ENCODE measurements around the gene POR. TPM values are rescaled to one million over a fixed set of nuclear protein-coding genes. Genes with fewer than 3 reads are reported as not detected.

The POR gene
- total RNA-seq, 2 experiments from 2014 or later: 52.0 to 57.6 TPM

DNA sequence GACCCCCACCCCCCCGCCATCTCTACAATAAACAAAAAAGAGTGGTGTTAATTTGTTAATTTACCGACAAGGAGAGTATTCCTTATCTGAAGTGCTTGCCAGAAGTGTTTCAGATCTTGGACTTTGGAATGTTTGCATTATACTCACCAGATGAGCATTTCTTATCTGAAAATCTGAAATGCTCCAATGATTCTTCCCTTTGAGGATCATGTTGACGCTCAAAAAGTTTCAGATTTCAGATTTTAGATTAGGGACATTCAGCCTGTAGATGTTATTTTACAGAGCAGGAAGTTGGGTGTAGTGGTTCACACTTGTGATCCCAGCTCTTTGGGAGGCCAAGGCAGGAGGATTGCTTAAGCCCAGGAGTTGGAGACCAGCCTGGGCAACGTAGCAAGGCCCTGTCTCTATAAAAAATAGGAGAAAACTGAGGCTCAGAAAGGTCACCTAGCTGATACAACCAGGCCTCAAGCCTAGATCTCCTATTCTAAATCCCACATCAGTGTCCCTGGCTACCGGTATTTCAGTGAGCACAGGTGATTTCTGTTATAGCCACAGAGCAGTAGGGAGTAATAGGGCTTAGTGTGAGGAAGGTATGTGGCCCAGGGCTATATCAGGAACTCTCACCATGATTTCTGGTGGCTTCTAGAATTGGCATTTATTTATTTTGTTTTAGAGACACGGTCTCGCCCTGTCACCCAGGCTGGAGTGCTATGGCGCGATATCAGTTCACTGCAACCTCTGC is 44.0 kb downstream of the POR start:
- ATAC-seq: no peak

DNA sequence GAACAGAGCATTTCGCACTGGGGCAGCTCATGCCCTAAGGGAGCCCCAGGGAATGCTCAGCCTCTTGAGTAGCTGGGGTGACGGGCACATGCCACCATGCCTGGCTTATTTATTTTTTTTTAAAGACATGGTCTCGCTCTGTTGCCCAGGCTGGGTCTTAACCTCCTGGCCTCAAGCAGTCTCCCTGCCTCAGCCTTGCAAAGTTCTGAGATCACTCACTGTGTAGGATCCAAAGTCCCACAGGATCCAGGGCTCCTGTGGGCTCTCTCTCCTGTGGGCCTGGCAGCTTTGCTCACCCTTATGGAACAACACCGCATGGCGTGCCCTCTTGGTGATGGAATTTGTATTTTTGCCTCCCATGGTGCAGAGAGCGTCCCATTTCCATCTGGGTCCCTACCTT is 45.4 kb downstream of the POR start:
- CTCF ChIA-PET: interaction anchor here (1.5 kb wide), 1 partner anchor 59 kb away, joined by 3 read pairs; no protein-coding TSS in a partner anchor
- Mint-ChIP-seq H3K4me3 (no peak overlapping the region), H3K4me1 (no peaks in the 10 kb centered on the region), H3K9me3 (ENCODE audit: low read depth) (no peaks in the 10 kb centered on the region), H3K27me3 (no peaks in the 10 kb centered on the region), H3K27ac (no peak overlapping the region), H3K36me3 (peaks cover 3% of the 10 kb centered on the region)
- DNase-seq (no peak), ATAC-seq (no peak)

More for the DNA sequence above, 44.0 kb downstream of the POR start:
- no peaks in the 10 kb centered on the region for H3K27me3 Mint-ChIP-seq
- CTCF ChIA-PET: interaction anchor here (1.5 kb wide), 1 partner anchor 61 kb away, joined by 3 read pairs; no protein-coding TSS in a partner anchor
- no peak for DNase-seq
- H3K9me3 Mint-ChIP-seq (ENCODE audit: low read depth): no peaks in the 10 kb centered on the region
- no peak overlapping the region for H3K27ac Mint-ChIP-seq
- H3K36me3 Mint-ChIP-seq: peaks cover 3% of the 10 kb centered on the region
- no peaks in the 10 kb centered on the region for H3K4me1 Mint-ChIP-seq
- no peak overlapping the region for H3K4me3 Mint-ChIP-seq

DNA sequence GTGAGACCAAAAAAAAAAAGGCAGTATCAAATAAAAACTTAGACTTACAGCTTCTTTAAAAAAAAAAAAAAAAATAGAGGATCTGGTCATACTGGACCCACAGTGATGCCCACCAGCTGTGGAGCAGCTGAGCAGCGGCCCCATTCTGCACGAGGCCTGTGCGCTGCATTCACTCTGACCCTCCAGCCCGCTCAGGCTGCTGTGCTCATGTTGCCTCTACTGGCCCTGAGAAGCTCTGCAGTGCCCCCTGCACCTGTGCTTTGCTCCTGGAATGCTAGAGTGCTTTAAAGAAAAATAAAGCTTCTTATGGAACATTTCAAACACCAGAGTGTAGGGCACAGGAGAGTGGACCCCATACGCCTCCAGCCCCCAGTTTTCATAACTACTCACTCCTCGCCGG is 46.3 kb downstream of the POR start:
- no peak for DNase-seq
- no peaks in the 10 kb centered on the region for H3K27me3 Mint-ChIP-seq
- H3K9me3 Mint-ChIP-seq (ENCODE audit: low read depth): no peaks in the 10 kb centered on the region
- H3K36me3 Mint-ChIP-seq: peaks cover 3% of the 10 kb centered on the region
- CTCF ChIA-PET: no interaction called here
- no peak for ATAC-seq
- H3K4me1 Mint-ChIP-seq: no peaks in the 10 kb centered on the region
- no peak overlapping the region for H3K27ac Mint-ChIP-seq
- H3K4me3 Mint-ChIP-seq: no peak overlapping the region

DNA sequence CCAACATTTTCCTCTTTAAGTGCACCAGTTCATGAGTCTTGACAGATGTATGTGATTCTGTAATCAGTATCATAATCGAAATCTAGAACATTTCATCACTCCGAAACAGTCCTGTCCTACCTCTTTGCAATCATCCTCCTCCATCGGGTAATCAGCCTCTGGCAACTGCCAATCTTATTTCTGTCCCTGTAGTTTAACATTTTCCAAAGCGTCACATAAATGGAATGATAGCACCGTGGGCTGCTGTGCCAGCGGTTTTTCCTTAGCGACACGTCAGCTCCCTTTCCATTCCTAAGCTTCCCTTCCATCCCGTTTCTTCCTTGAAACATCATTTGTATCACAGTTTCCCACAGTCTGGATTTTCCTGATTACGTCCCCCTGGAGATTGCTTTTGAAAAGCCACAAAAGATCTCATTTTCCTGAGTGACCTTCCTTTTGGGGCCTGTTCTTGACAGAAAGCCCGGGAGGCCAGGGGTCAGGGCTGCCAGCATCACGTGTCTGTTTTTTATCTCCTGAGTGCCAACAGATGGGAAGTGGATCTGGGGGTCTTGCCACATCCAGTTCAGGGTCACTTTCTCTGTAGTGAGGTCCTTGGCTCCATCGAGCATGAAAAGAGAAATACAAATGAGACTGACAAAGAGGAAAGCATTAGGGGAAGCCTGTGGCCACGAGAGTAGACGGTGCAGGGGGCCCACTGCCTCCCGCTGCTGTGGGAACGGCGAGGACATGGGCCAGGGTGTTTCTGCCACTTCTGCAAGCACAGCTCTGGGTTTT is 47.8 kb downstream of the POR start:
- H3K27ac Mint-ChIP-seq: no peak overlapping the region
- H3K4me1 Mint-ChIP-seq: no peaks in the 10 kb centered on the region
- CTCF ChIA-PET: interaction anchor here (1.1 kb wide), 1 partner anchor 96 kb away, joined by 3 read pairs; no protein-coding TSS in a partner anchor
- DNase-seq (no peak), ATAC-seq (no peak)
- H3K27me3 Mint-ChIP-seq: no peaks in the 10 kb centered on the region
- H3K4me3 Mint-ChIP-seq: no peak overlapping the region
- peaks cover under 1% of the 10 kb centered on the region for H3K36me3 Mint-ChIP-seq
- H3K9me3 Mint-ChIP-seq (ENCODE audit: low read depth): no peaks in the 10 kb centered on the region

DNA sequence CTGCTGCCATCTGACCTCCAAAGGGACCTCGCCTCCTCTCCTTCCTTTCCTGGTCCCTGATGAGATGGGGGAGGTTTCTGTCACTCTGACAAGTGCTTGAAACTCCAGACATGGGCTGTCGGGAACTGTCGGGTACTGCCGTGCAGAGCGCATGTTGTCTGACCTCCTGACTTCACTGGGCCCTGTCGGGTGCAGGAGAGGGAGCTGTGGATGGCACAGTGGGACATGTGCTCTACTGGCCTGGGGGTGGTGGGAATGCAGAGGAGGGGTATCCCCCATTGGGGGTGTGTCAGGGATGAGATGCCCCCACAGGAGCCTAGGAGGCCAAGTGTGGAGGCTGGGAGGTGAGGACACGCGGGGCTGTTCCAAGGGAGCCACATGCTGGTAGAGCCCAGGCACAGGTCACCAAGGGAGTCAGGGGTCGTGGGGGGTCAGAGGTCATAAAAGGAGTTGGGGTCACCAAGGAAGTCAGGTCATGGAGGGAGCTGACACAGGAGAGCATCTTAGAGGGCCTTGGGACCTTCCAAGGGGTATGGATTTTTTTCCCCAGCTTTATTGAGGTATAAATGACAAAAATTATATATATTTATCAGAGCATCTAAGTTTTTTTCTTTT is 48.5 kb downstream of the POR start:
- H3K4me1 Mint-ChIP-seq: no peaks in the 10 kb centered on the region
- no peak overlapping the region for H3K4me3 Mint-ChIP-seq
- no peak overlapping the region for H3K27ac Mint-ChIP-seq

DNA sequence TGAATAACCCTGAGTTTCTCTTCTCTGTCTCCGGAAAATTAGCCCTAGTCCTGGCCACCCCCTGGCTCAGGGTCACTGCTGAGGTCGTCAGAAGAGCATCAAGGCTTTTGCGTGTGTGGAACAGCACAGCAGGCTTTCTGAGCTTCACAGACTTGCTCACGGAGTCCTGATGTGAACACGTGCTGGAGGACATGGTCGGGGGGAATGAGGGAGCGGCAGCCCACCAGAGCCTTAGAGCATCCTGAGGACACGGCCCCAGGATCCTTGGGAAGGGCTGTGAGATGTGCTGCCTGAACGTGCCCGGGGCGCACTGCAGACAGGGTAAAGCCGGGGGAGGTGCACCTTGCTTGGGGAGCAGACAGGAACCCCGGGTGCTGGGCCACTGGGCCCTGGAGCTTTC is 50.7 kb downstream of the POR start:
- DNase-seq (no peak), ATAC-seq (no peak)
- no peak overlapping the region for H3K27ac Mint-ChIP-seq
- CTCF ChIA-PET: no interaction called here
- no peak overlapping the region for H3K4me3 Mint-ChIP-seq
- no peaks in the 10 kb centered on the region for H3K9me3 Mint-ChIP-seq (ENCODE audit: low read depth)
- H3K4me1 Mint-ChIP-seq: no peaks in the 10 kb centered on the region
- H3K27me3 Mint-ChIP-seq: no peaks in the 10 kb centered on the region
- no peaks in the 10 kb centered on the region for H3K36me3 Mint-ChIP-seq

More for the DNA sequence above, 48.5 kb downstream of the POR start:
- no peaks in the 10 kb centered on the region for H3K36me3 Mint-ChIP-seq
- CTCF ChIA-PET: interaction anchor here (1.0 to 1.1 kb wide), 2 partner anchors 58 to 97 kb away, joined by 3 read pairs; no protein-coding TSS in a partner anchor
- no peaks in the 10 kb centered on the region for H3K27me3 Mint-ChIP-seq
- no peaks in the 10 kb centered on the region for H3K9me3 Mint-ChIP-seq (ENCODE audit: low read depth)
- ATAC-seq (no peak), DNase-seq (no peak)

DNA sequence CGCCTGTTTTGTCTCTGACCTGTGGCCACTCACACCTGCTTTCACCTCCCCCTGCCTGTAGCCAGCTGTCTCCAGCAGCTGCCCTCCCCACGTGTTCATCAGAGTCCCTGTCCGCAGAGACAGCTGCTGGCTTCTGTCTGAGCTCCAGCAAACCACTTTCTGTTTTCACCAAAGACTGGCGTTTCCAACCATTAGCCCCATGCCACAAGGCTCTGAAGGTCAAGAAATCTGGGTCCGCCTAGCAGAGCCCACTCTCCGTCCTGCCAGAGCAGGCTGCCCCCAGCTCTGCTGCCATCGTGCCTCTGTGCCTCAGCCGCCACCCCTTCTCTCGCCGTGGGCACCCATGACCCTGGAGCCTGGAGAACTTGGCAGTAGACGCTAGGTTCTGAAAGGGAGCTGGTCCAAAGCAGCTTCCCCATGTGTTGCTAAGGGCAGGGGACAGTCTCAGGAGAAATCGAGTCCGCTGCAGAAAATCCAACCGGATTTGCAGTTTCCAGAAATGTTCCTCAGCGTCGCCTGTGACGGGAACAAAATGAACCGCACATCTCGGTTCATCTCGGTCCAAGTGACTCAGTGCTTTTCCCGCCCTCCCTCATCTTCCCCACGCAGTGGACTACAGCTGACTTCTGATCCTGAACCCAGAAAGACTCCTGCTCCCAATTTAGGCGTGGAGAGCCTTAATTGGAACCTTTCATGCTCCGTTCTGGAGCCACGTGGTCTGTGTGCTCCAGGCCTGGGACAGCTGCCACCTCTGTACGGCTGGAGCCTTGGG is 51.4 kb downstream of the POR start:
- CTCF ChIA-PET: no interaction called here
- no peak for ATAC-seq
- Mint-ChIP-seq H3K4me1 (no peaks in the 10 kb centered on the region), H3K9me3 (ENCODE audit: low read depth) (no peaks in the 10 kb centered on the region), H3K27me3 (no peaks in the 10 kb centered on the region), H3K4me3 (no peak overlapping the region), H3K36me3 (no peaks in the 10 kb centered on the region), H3K27ac (no peak overlapping the region)
- no peak for DNase-seq

DNA sequence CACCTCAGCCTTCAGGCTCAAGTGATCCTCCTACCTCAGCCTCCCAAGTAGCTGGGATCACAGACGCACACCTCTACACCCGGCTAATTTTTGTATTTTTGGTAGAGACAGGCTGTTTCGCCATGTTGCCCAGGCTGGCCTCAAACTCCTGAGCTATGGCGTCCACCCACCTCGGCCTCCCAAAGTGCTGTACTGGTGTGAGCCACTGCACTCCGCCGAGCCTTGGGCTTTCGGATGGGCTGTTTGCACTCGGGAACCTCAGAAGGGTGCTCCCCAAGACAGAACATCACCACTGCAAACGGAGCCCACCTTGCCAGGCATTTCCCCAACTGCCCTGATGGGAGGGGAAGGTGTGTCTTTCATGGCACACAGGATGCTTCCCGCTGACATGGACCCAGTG is 52.1 kb downstream of the POR start:
- ATAC-seq: no peak
- H3K36me3 Mint-ChIP-seq: no peaks in the 10 kb centered on the region
- no peaks in the 10 kb centered on the region for H3K4me1 Mint-ChIP-seq
- H3K27me3 Mint-ChIP-seq: no peaks in the 10 kb centered on the region
- DNase-seq: no peak
- H3K4me3 Mint-ChIP-seq: no peak overlapping the region
- CTCF ChIA-PET: no interaction called here
- H3K27ac Mint-ChIP-seq: no peak overlapping the region
- H3K9me3 Mint-ChIP-seq (ENCODE audit: low read depth): no peaks in the 10 kb centered on the region

DNA sequence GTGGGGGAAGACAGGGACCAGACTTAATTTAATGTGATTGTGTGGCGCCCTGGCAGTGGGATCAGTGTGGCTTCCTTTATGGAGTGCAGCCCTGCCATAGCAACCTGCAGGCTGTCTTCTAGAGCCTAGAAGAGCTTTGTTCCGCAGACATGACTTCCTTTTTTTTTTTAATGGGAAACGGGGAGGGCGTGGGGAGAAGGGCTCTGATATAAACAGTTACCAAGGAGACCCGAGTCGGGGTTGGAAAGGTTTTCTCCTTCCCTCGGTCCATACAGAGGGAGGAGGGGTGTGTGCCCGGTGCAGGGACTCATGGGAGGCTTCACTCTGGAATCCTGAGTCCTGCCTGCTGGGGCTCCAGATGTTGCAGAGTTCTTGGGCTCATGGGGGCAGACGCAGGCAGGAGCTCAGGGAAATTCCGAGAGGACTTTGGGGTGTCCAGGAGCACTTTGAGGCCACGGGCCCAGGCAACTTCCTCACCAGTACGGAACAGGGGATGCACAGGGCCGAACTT is 52.6 kb downstream of the POR start:
- CTCF ChIA-PET: no interaction called here
- H3K9me3 Mint-ChIP-seq (ENCODE audit: low read depth): no peaks in the 10 kb centered on the region
- no peak overlapping the region for H3K4me3 Mint-ChIP-seq
- DNase-seq (no peak), ATAC-seq (no peak)
- no peak overlapping the region for H3K27ac Mint-ChIP-seq
- no peaks in the 10 kb centered on the region for H3K4me1 Mint-ChIP-seq
- H3K27me3 Mint-ChIP-seq: no peaks in the 10 kb centered on the region
- no peaks in the 10 kb centered on the region for H3K36me3 Mint-ChIP-seq

DNA sequence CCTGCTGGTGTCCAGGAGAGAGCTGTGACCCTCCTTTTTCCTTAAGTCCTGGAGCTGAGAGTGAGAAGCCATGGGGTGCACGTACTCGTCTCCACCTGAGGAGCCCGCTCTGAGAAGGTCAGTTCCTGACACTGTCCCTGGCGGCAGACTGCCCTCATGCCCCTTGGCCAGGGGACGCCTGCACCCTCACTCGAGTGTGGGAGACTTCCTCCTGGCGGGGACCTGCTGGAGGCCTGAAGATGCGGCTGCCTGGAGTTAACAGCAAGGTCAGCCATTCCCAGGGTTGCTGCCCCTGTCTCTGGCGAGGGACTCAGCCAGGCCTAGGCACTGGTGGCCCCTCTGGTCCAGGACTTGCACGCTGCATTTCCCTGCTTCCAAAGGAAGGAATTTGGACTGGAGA is 53.1 kb downstream of the POR start:
- ATAC-seq: no peak
- Mint-ChIP-seq H3K36me3 (no peaks in the 10 kb centered on the region), H3K27me3 (no peaks in the 10 kb centered on the region), H3K4me1 (no peaks in the 10 kb centered on the region), H3K27ac (no peak overlapping the region), H3K4me3 (no peak overlapping the region), H3K9me3 (ENCODE audit: low read depth) (no peaks in the 10 kb centered on the region)
- DNase-seq: no peak
- CTCF ChIA-PET: no interaction called here

DNA sequence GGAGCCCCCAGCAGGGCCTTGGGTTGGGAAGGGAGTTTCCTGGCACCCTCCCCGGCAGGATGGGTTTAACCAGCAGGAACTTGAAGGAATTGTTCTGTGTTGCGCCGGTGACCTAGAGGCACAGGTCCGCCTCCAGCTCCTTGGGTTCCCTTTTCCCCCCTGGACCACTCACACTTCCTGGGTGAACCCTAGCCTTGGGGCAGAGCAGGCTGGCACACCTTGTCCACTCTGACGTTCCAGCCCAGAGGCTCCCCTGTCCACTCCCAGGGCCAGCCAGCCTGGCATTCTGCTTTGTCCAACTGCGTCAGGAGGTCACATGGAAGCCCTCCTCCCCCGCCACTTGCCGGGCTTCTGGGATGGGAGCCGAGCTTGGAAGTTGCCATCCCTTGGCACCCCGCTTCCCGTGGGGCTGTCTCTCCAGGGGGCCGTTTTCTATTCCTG is 53.6 kb downstream of the POR start:
- Mint-ChIP-seq H3K36me3 (no peaks in the 10 kb centered on the region), H3K27me3 (no peaks in the 10 kb centered on the region), H3K9me3 (ENCODE audit: low read depth) (no peaks in the 10 kb centered on the region), H3K4me1 (no peaks in the 10 kb centered on the region), H3K27ac (no peak overlapping the region), H3K4me3 (no peak overlapping the region)
- CTCF ChIA-PET: no interaction called here
- DNase-seq (no peak), ATAC-seq (no peak)

DNA sequence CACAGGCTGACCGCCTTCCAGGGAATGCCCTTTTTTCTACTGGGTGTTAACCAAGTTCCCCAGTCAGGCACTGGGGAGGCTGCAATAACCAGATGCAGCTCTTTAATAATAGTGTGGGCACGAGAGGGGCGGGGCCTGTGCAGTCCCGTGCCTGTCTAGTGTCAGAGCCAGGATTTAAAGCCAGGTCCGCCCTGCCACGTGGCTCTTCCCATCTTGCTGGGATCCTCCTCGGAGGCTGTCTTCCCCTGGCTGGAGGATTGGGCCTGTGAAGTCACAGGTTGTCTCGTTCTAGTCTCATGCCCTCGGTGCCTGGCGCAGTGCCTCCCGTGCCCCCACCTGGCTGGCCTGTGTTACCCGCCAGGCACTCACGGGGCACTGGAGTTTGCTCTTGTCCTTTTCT is 54.2 kb downstream of the POR start:
- H3K9me3 Mint-ChIP-seq (ENCODE audit: low read depth): no peaks in the 10 kb centered on the region
- H3K27me3 Mint-ChIP-seq: no peaks in the 10 kb centered on the region
- H3K36me3 Mint-ChIP-seq: peaks cover 4% of the 10 kb centered on the region
- DNase-seq (no peak), ATAC-seq (no peak)
- H3K4me3 Mint-ChIP-seq: no peak overlapping the region
- CTCF ChIA-PET: no interaction called here
- H3K4me1 Mint-ChIP-seq: no peaks in the 10 kb centered on the region
- no peak overlapping the region for H3K27ac Mint-ChIP-seq

All from activated CD8-positive, alpha-beta memory T cell treated with anti-CD3 and anti-CD28 coated beads, Interleukin-2, amount 10 ng/mL, durations not matched to agents 7 days and 5 days (primary cell).